Prostate gland (tissue), 2 donors: Measurements from ENCODE around the gene B3GNT9.

Source experiments
- CTCF ChIP-seq, 4 experiments: fragments of 200-600 bp in 2 of 4; fragments of 450-650 bp in 2 of 4; sonication (generic) in 2 of 4; IDR thresholded peaks; 1 replicate in 3 of 4; 2 replicates in 1 of 4; pipeline ENCODE4 v1.5.1; 2016 to 2019; ENCODE audit warnings: antibody characterized with exemption in 4 of 4, mild to moderate bottlenecking in 2 of 4, moderate library complexity in 2 of 4
- POLR2A ChIP-seq: fragments of 450-650 bp; IDR thresholded peaks from one replicate; pipeline ENCODE4 v1.6.1; 2016; ENCODE audit warnings: antibody characterized with exemption, mild to moderate bottlenecking

- TF ChIP-seq CTCF (IDR thresholded peaks at IDR 0.05) (no peak), POLR2A (no peak)
Measured at GRCh38 chr16:67128887-67129286, 21.9 kb downstream of the B3GNT9 start.
